ENCODE measurements around the gene TGIF2. TPM values are rescaled to one million over a fixed set of nuclear protein-coding genes. Genes with fewer than 3 reads are reported as not detected.

TGIF2 gene
- total and polyA plus RNA-seq, 4 donors = 14.2 to 26.2 (median 20.7) TPM

DNA sequence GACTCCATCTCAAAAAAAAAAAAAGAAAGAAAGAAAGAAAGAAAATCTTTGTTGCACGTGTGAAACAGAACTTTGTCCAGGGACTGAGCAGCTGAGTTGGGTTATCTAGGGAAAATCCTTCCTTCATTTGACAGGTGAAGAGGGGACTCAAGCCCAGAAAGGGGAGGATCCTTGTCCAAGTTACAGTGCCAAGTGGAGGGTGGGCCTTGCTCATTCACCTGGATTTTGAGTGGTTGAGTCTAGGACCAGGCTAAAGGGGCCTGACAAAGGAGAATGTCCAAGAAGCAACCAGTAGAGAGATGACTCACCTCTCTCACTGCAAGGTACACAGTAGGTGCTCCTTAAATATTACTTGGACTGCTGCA lies 2.7 kb downstream of the TGIF2 start:
- H3K36me3 ChIP-seq (ENCODE audit: control insufficient read depth, insufficient read depth, low read length) = peaks cover 18% of the 10 kb centered on the region
- WGBS (ENCODE audit: insufficient coverage) = 20% methylated on average over 1 of the region's 1 CpG
- H3K4me1 ChIP-seq (ENCODE audit: control insufficient read depth, insufficient read depth, low read length) = peaks cover 40% of the 10 kb centered on the region
- H3K9me3 ChIP-seq (ENCODE audit: control insufficient read depth, insufficient read depth, low read length) = no peaks in the 10 kb centered on the region
- peaks cover 21% of the 10 kb centered on the region for H3K27me3 ChIP-seq (ENCODE audit: control insufficient read depth, insufficient read depth, low read length)
- H3K4me3 ChIP-seq (ENCODE audit: low read depth, low read length) = no peak overlapping the region
- no peak for DNase-seq (ENCODE audit: low read depth in 4 of 6, low spot score in 6 of 6)
- no peak overlapping the region for H3K27ac ChIP-seq (ENCODE audit: low read depth, low read length)

DNA sequence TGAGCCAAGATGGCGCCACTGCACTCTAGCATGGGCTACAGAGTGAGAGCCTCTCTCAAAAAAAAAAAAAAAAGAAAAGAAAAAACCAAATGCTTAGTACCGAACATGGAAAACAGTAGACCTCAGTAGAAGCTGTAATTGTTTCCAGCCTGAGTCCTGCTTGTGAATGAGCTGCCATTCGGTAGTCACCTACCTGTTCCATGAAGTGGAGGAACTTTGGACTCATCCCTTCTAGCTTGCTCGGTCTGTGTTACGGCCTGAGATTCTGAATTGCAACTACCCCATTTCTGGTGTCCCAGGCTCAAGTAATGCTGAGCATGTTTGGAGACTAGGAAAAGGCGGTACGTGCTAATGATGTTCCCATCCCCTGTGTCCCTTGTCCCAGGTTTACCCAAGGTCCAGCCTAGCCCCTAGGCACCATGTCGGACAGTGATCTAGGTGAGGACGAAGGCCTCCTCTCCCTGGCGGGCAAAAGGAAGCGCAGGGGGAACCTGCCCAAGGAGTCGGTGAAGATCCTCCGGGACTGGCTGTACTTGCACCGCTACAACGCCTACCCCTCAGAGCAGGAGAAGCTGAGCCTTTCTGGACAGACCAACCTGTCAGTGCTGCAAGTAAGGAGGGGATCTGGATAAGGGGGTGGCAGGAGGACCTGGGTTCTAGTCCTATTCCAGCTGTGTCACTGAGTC lies 5.1 kb downstream of the TGIF2 start:
- Histone ChIP-seq H3K27ac (ENCODE audit: low read depth, low read length) (no peak overlapping the region), H3K36me3 (ENCODE audit: control insufficient read depth, insufficient read depth, low read length) (peaks cover 24% of the 10 kb centered on the region), H3K9me3 (ENCODE audit: control insufficient read depth, insufficient read depth, low read length) (no peaks in the 10 kb centered on the region), H3K4me1 (ENCODE audit: control insufficient read depth, insufficient read depth, low read length) (peaks cover 26% of the 10 kb centered on the region), H3K27me3 (ENCODE audit: control insufficient read depth, insufficient read depth, low read length) (peaks cover 19% of the 10 kb centered on the region), H3K4me3 (ENCODE audit: low read depth, low read length) (no peak overlapping the region)
- 99% methylated on average over 9 of the region's 15 CpGs for WGBS (ENCODE audit: insufficient coverage)
- no peak for DNase-seq (ENCODE audit: low read depth in 4 of 6, low spot score in 6 of 6)

DNA sequence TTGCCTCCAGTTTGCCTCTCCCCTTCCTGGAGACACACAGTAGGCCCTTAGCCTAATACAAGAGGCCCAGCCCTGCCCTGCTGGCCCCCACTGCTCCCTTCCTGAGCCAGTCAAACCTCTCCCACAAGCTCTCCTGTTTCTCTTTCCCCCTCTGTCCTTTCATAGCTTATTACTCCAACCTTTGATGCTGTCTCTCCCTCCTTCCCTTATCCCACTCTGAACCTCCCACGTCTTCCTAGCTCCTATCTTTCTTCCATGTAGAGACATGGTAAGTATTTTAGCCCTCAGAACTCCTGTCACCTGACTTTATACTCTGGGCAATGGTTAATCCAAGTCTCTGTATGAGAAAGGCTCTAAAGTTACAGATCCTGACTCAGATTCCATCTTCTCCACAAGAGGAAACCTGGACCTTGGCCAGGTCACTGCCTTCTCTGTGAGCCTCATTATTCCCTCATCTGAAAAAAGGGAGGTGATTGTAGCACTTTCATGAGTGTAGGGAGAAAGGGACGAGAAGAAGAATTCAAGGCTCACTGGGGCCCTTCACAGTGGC lies 6.7 kb downstream of the TGIF2 start:
- Histone ChIP-seq H3K4me1 (ENCODE audit: control insufficient read depth, insufficient read depth, low read length) (peaks cover 12% of the 10 kb centered on the region), H3K4me3 (ENCODE audit: low read depth, low read length) (no peak overlapping the region), H3K27ac (ENCODE audit: low read depth, low read length) (no peak overlapping the region), H3K27me3 (ENCODE audit: control insufficient read depth, insufficient read depth, low read length) (peaks cover 9% of the 10 kb centered on the region), H3K36me3 (ENCODE audit: control insufficient read depth, insufficient read depth, low read length) (peaks cover 27% of the 10 kb centered on the region), H3K9me3 (ENCODE audit: control insufficient read depth, insufficient read depth, low read length) (no peaks in the 10 kb centered on the region)
- no peak for DNase-seq (ENCODE audit: low read depth in 4 of 6, low spot score in 6 of 6)
- no CpG with 5 or more reads among the region's 2 CpGs for WGBS (ENCODE audit: insufficient coverage)

DNA sequence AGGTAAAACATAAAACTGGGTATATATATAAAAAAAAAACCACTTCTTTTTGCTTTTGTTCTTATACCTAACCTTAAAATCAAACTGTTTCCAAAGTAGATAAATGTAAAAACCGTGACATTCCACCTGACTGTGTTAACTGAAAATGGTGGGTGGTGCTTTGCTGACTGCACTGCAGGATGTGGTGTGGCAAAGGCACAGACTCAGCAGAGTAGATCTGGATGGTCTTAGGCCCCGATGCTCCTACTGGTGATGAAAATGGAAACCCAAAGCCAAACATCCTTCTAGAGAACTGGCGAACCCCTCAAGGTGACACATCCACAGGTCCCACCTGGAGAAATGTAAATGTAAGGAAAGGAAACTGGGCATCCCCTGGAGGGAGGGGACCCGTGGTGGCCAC lies 8.9 kb downstream of the TGIF2 start:
- H3K36me3 ChIP-seq (ENCODE audit: control insufficient read depth, insufficient read depth, low read length) = peaks cover 34% of the 10 kb centered on the region
- H3K27me3 ChIP-seq (ENCODE audit: control insufficient read depth, insufficient read depth, low read length) = no peaks in the 10 kb centered on the region
- no peak for DNase-seq (ENCODE audit: low read depth in 4 of 6, low spot score in 6 of 6)
- H3K4me1 ChIP-seq (ENCODE audit: control insufficient read depth, insufficient read depth, low read length) = no peaks in the 10 kb centered on the region
- WGBS (ENCODE audit: insufficient coverage) = 83% methylated on average over 1 of the region's 4 CpGs
- H3K9me3 ChIP-seq (ENCODE audit: control insufficient read depth, insufficient read depth, low read length) = no peaks in the 10 kb centered on the region
- H3K4me3 ChIP-seq (ENCODE audit: low read depth, low read length) = no peak overlapping the region
- H3K27ac ChIP-seq (ENCODE audit: low read depth, low read length) = no peak overlapping the region

DNA sequence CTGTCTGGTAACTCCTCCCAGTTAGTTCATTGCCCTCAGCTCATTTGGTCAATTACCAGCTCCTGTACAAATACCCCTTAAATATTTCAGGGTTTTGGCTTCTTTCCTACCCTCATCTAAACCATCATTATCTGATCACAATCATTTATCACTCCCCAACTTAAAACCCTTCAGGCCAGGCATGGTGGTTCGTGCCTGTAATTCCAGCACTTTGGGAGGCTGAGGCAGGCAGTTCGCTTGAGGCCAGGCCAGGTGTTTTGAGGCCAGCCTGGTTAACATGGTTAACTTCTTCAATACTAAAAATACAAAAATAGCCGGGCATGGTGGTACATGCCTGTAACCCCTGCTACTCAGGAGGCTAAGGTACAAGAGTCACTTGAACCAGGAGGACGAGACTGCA lies 9.4 kb downstream of the TGIF2 start:
- Histone ChIP-seq H3K4me1 (ENCODE audit: control insufficient read depth, insufficient read depth, low read length) (no peaks in the 10 kb centered on the region), H3K27me3 (ENCODE audit: control insufficient read depth, insufficient read depth, low read length) (no peaks in the 10 kb centered on the region), H3K4me3 (ENCODE audit: low read depth, low read length) (no peak overlapping the region), H3K9me3 (ENCODE audit: control insufficient read depth, insufficient read depth, low read length) (no peaks in the 10 kb centered on the region), H3K27ac (ENCODE audit: low read depth, low read length) (no peak overlapping the region), H3K36me3 (ENCODE audit: control insufficient read depth, insufficient read depth, low read length) (peaks cover 36% of the 10 kb centered on the region)
- 94% methylated on average over 2 of the region's 4 CpGs for WGBS (ENCODE audit: insufficient coverage)
- DNase-seq (ENCODE audit: low read depth in 4 of 6, low spot score in 6 of 6) = no peak

DNA sequence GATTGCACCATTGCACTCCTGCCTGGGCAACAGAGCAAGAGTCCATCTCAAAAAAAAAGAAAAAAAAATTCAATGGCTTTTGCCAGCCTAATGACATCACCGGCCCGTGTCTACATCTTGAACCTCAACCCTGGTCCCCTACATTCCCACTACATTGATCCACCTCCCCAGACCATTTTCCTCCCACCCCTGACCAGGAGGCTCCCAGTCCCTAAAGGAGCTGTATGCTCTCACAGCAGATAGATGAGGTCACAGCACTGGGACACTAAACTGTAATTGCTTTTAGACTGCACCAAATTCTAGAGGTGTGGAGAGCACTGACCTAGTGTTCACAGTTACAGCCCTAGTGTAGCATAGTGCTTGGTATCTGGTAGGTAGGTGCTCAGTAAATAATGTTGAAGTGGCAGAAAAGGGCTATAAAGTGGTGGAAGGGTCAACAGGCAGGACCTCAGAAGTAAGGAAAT lies 10.7 kb downstream of the TGIF2 start:
- Histone ChIP-seq H3K27ac (ENCODE audit: low read depth, low read length) (no peak overlapping the region), H3K36me3 (ENCODE audit: control insufficient read depth, insufficient read depth, low read length) (peaks cover 32% of the 10 kb centered on the region), H3K27me3 (ENCODE audit: control insufficient read depth, insufficient read depth, low read length) (no peaks in the 10 kb centered on the region), H3K4me1 (ENCODE audit: control insufficient read depth, insufficient read depth, low read length) (no peaks in the 10 kb centered on the region), H3K9me3 (ENCODE audit: control insufficient read depth, insufficient read depth, low read length) (no peaks in the 10 kb centered on the region), H3K4me3 (ENCODE audit: low read depth, low read length) (no peak overlapping the region)
- DNase-seq (ENCODE audit: low read depth in 4 of 6, low spot score in 6 of 6) = no peak
- no CpG with 5 or more reads among the region's 2 CpGs for WGBS (ENCODE audit: insufficient coverage)

DNA sequence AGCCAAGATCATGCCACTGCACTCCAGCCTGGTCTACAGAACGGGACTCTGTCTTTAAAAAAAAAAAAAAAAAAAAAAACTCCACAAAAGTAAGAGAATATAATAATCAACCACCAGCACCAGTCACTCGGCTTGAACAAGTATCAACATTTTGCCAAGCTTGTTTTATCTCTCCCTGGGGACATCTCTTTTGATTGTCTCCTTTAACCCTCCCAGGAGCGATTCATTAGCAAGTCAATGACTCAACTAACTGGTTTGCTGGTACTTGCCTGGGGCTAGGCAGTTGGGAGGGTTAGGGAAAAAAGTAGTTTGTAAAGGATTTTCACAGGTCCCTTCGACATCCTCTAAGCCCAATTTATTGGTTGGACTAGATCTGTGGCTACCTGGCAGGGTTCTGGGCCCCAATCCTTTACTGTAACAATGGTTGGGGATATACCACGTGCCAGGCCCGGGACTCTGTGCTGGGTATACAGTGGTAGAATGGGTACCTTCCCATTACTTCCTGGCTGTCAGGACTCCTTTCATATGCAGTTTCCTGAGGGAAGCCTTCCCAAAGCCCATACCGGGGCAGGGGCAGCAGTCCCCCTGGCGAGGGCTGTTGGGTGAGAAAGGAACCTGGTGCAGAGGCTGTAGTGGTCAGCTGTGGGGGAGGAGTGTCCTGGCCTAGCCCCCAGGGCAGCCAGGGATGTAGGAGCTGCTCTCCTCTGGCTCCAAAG lies 12.2 kb downstream of the TGIF2 start:
- no peak overlapping the region for H3K4me3 ChIP-seq (ENCODE audit: low read depth, low read length)
- peaks cover 24% of the 10 kb centered on the region for H3K36me3 ChIP-seq (ENCODE audit: control insufficient read depth, insufficient read depth, low read length)
- no peaks in the 10 kb centered on the region for H3K4me1 ChIP-seq (ENCODE audit: control insufficient read depth, insufficient read depth, low read length)
- no peaks in the 10 kb centered on the region for H3K9me3 ChIP-seq (ENCODE audit: control insufficient read depth, insufficient read depth, low read length)
- WGBS (ENCODE audit: insufficient coverage) = 36% methylated on average over 2 of the region's 8 CpGs
- no peak overlapping the region for H3K27ac ChIP-seq (ENCODE audit: low read depth, low read length)
- DNase-seq (ENCODE audit: low read depth in 4 of 6, low spot score in 6 of 6) = peak in 1 of 6 donors; percentile 28
- no peaks in the 10 kb centered on the region for H3K27me3 ChIP-seq (ENCODE audit: control insufficient read depth, insufficient read depth, low read length)

DNA sequence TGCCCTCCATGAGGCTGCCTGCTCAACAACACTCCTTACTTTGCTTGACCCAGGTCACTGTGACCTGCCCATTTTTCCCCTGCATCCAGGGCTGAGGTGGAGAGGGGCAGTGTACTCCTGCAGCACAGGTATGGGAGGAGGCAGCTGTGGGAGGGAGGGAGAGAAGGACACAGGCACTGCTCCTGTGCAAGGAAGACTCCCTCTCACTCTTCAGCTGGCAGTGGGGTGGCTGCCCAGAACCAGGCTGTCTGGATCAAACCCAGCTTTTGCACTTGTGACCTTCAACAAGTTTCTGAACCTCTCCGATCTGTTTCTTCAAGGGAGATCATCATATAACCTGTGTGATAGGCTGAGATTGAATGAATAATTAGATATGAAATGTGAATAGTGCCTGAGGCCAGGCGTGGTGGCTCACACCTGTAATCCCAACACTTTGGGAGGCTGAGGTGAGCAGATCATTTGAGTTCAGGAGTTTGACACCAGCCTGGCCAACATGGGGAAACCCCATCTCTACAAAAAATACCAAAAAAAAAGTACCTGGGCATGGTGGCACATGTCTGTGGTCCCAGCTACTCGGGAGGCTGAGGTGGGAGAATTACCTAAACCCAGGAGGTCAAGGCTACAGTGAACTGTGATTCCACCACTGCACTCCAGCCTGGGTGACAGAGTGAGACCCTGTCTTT lies 14.1 kb downstream of the TGIF2 start:
- 75% methylated on average over 2 of the region's 3 CpGs for WGBS (ENCODE audit: insufficient coverage)
- H3K4me3 ChIP-seq (ENCODE audit: low read depth, low read length) = no peak overlapping the region
- H3K9me3 ChIP-seq (ENCODE audit: control insufficient read depth, insufficient read depth, low read length) = no peaks in the 10 kb centered on the region
- H3K36me3 ChIP-seq (ENCODE audit: control insufficient read depth, insufficient read depth, low read length) = peaks cover 25% of the 10 kb centered on the region
- no peaks in the 10 kb centered on the region for H3K27me3 ChIP-seq (ENCODE audit: control insufficient read depth, insufficient read depth, low read length)
- DNase-seq (ENCODE audit: low read depth in 4 of 6, low spot score in 6 of 6) = no peak
- no peak overlapping the region for H3K27ac ChIP-seq (ENCODE audit: low read depth, low read length)
- peaks cover 10% of the 10 kb centered on the region for H3K4me1 ChIP-seq (ENCODE audit: control insufficient read depth, insufficient read depth, low read length)

DNA sequence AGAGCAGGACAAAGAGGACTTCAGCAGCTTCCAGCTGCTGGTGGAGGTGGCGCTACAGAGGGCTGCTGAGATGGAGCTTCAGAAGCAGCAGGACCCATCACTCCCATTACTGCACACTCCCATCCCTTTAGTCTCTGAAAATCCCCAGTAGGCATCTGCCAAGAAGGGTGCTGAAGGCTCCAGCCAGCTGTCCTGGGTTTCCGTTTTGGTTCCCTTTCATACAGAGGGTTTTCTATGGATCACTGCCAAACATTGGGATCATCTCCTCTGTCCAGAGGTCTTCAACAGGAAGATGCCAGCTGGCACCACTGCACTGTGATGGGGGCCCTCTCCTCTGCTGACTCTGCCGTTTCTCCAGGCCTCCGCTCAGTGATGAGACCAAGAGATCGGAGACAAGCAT lies 17.9 kb downstream of the TGIF2 start:
- Histone ChIP-seq H3K36me3 (ENCODE audit: control insufficient read depth, insufficient read depth, low read length) (peaks cover 21% of the 10 kb centered on the region), H3K9me3 (ENCODE audit: control insufficient read depth, insufficient read depth, low read length) (no peaks in the 10 kb centered on the region), H3K27ac (ENCODE audit: low read depth, low read length) (no peak overlapping the region), H3K4me3 (ENCODE audit: low read depth, low read length) (no peak overlapping the region), H3K27me3 (ENCODE audit: control insufficient read depth, insufficient read depth, low read length) (no peaks in the 10 kb centered on the region), H3K4me1 (ENCODE audit: control insufficient read depth, insufficient read depth, low read length) (peaks cover 10% of the 10 kb centered on the region)
- 64% methylated on average over 5 of the region's 5 CpGs for WGBS (ENCODE audit: insufficient coverage)
- peak in 2 of 6 donors; percentile 14 to 39 for DNase-seq (ENCODE audit: low read depth in 4 of 6, low spot score in 6 of 6)
